Gastrocnemius medialis (tissue), 4 donors: ENCODE results near the gene ICOS.

Source experiments
- CTCF ChIP-seq, 5 experiments: fragments of 450-650 bp in 3 of 5; fragments of 200-600 bp in 2 of 5; sonication (generic) in 2 of 5; IDR thresholded peaks in 4 of 5; conservative IDR thresholded peaks in 1 of 5; 1 replicate in 4 of 5; 2 replicates in 1 of 5; pipeline ENCODE4 v1.5.1; 2016 to 2019; ENCODE audit warnings: antibody characterized with exemption in 5 of 5, mild to moderate bottlenecking in 3 of 5, moderate library complexity in 3 of 5
- POLR2A ChIP-seq, 2 donors: fragments of 450-650 bp; IDR thresholded peaks; one replicate each; pipeline ENCODE4 v1.6.1; 2017; ENCODE audit warnings: antibody characterized with exemption in 2 of 2, mild to moderate bottlenecking in 2 of 2, moderate library complexity in 2 of 2

GRCh38 chr2:203891474-203891873 lies 45.1 kb upstream of the ICOS start:
- TF ChIP-seq CTCF (IDR thresholded peaks at IDR 0.05 in 4 of 5, conservative IDR thresholded peaks at IDR 0.05 in 1 of 5) (no peak), POLR2A (IDR thresholded peaks at IDR 0.05) (no peak)
